CD4-positive, alpha-beta T cell treated with Interleukin-10 for 1 hour (primary cell): Measurements from ENCODE around the gene ARHGAP26.

Experiments used
- DNase-seq: peaks from one replicate; pipeline ENCODE4 v3.0.0-alpha.2; 2020

Gene ARHGAP26

GRCh38 chr5:142784401-142784955 is 14.3 kb downstream of the ARHGAP26 start:
- DNase-seq, result no peak

- DNase-seq, result no peak
These were observed 15.0 kb downstream of the ARHGAP26 start for GRCh38 chr5:142785206-142785605.

- no peak for DNase-seq
These were observed 19.0 kb downstream of the ARHGAP26 start for GRCh38 chr5:142789206-142789605.

GRCh38 chr5:142792012-142792864 is 22.1 kb downstream of the ARHGAP26 start:
- no peak for DNase-seq

GRCh38 chr5:142792865-142793232 is 22.7 kb downstream of the ARHGAP26 start:
- no peak for DNase-seq

GRCh38 chr5:142794537-142794936 is 24.4 kb downstream of the ARHGAP26 start:
- DNase-seq, result no peak

GRCh38 chr5:142795251-142795650 is 25.1 kb downstream of the ARHGAP26 start:
- DNase-seq, result no peak

- no peak for DNase-seq
These were observed 26.4 kb downstream of the ARHGAP26 start for GRCh38 chr5:142796492-142797109.

- peak; percentile 15 for DNase-seq
These were observed 27.2 kb downstream of the ARHGAP26 start for GRCh38 chr5:142797420-142797819.

GRCh38 chr5:142798099-142798770 is 28.1 kb downstream of the ARHGAP26 start:
- DNase-seq, result peak; percentile 54

- peak; percentile 58 for DNase-seq
These were observed 30.8 kb downstream of the ARHGAP26 start for GRCh38 chr5:142800776-142801494.

- DNase-seq, result no peak
These were observed 31.3 kb downstream of the ARHGAP26 start for GRCh38 chr5:142801495-142801871.

- DNase-seq, result peak; percentile 21
These were observed 33.4 kb downstream of the ARHGAP26 start for GRCh38 chr5:142803428-142804125.

- DNase-seq, result no peak
These were observed 35.2 kb downstream of the ARHGAP26 start for GRCh38 chr5:142805339-142805738.

GRCh38 chr5:142806841-142807267 is 36.7 kb downstream of the ARHGAP26 start:
- DNase-seq, result no peak

GRCh38 chr5:142807372-142807911 is 37.3 kb downstream of the ARHGAP26 start:
- no peak for DNase-seq

GRCh38 chr5:142808878-142809598 is 38.9 kb downstream of the ARHGAP26 start:
- no peak for DNase-seq

- no peak for DNase-seq
These were observed 39.9 kb downstream of the ARHGAP26 start for GRCh38 chr5:142810081-142810480.

GRCh38 chr5:142810743-142811290 is 40.6 kb downstream of the ARHGAP26 start:
- no peak for DNase-seq

- DNase-seq, result no peak
These were observed 41.8 kb downstream of the ARHGAP26 start for GRCh38 chr5:142811866-142812557.
